Activated gamma-delta T cell treated with anti-CD3 and anti-CD28 coated beads, Interleukin-2, amount 50 U/mL, for 16 hours (primary cell): ENCODE measurements around the gene TTC39C.
"Not testable (repeated sequence)": the region's sequence is repeated elsewhere in the genome, so short reads cannot be mapped to it uniquely, and the experiment has no call there.

Experiments
- DNase-seq: peaks from one replicate; pipeline ENCODE4 v3.0.0-alpha.2; 2020; ENCODE audit warnings: low read depth

Gene TTC39C

DNA sequence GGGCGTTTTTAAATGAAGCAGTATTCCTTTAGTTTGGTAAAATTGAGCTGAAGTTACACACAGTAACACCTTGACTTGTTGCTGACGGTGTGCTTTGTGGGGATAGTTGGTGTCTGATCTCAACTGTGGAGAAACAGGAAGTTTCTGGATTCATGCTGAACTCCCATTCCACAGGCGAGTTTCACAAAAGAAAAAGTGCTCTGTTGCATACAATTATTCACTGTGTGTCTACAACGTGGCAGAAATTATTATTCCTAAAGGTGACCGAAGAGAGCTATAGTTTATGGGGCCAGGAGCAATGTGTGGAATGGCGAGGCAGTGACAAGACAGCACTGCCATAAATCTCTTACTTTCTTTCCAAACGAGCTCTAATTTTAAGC is 123.8 kb downstream of the TTC39C start:
- DNase-seq: no peak

DNA sequence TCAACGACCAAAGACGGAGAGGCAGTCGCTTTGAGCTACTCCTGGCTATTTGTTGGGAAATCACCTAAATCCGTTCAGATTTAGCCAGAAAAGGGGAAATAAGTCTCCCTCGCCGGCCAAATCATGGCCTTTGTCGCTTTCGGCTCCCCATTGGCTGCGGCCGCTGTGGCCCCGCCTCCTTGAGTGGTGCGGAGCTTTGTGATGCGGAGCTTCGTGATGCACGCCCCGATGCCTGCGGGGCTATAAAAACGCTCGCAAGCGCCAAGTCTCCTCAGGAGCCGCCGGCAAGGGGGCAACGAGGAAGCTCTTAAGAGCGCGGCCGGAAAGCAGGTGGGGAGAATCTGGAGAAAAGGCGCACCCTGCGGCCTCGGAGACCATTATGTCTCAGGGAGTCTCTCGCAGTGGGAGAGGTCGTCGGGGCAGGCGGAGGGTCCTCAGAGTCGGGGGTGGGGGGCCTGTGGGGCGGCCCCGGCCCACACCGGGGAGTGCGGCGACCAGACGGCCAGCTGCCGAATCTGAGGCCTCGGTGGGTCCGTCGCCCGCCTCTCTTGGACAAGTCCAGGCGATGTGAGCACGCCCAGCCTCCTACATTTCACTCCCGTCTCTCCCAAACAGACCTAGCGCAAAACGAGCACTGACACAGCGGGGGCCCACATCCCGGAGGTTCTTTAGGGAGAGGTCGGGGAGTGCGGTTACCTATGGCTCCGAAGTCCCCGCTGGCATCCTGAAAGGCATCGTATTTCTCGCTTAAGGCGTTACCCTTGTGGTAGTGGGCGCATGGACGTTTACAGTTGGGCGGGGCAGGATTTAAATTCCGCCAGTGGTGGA is 124.4 kb downstream of the TTC39C start, which contains the start of gene CABYR:
CABYR (plus strand) TSS at position 274 of the 828 bp plus-strand sequence. CDS start 4,053 bp downstream, outside the sequence.
- DNase-seq: peak; percentile 47

GRCh38 chr18:24140697-24141096 is 126.1 kb downstream of the TTC39C start:
- DNase-seq: no peak

DNA sequence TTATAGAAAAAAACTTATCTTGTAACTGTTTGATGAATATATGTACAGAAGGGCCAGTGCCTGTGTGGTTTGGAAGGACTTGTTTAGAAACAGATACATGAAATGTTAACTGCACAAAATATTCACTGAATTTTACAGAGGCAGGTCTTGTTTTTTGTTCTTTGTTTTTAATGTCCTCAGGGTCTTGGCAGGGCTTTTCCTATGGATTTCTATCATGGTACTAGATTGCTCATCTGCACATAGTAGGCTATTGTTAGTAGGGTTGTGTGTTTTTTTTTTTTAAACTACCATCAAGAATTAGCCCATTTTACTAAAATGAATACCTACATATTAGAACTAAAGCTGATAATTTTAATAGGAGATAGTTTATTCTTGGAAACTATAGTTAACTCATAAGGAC is 127.8 kb downstream of the TTC39C start:
- no peak for DNase-seq

DNA sequence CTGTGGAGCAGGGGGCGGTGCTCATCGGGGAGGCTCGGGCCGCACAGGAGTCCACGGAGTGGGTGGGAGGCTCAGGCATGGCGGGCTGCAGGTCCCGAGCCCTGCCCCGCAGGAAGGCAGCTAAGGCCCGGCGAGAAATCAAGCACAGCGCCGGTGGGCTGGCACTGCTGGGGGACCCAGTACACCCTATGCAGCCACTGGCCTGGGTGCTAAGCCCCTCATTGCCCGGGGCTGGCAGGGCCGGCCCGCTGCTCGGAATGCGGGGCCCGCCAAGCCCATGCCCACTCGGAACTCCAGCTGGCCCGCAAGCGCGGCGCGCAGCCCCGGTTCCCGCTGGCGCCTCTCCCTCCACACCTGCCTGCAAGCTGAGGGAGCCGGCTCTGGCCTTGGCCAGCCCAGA is 135.0 kb downstream of the TTC39C start:
- not testable (repeated sequence) for DNase-seq

GRCh38 chr18:24153397-24153796 is 138.8 kb downstream of the TTC39C start:
- DNase-seq: no peak

GRCh38 chr18:24157855-24158254 is 143.3 kb downstream of the TTC39C start:
- no peak for DNase-seq

GRCh38 chr18:24160086-24160485 is 145.5 kb downstream of the TTC39C start:
- DNase-seq: no peak

DNA sequence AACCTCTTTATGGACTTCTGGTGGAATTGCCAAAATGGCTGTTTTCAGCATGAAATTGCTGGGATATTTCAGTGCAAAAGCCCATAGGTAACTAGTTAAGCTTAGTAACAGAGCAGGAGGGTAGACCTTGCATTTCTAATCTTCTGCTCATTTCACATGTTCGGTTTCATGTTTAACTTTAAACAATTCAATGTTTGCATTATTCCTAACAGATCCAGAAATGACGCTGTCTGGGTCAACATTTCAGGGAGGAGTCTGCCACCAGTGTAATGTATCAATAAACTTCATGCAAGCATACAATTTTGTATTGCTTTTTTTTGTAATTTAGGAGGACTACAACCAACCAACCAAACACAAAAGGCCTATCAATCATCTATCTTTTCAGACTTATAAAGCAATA is 146.8 kb downstream of the TTC39C start:
- no peak for DNase-seq

GRCh38 chr18:24168496-24168895 is 153.9 kb downstream of the TTC39C start:
- DNase-seq: no peak

DNA sequence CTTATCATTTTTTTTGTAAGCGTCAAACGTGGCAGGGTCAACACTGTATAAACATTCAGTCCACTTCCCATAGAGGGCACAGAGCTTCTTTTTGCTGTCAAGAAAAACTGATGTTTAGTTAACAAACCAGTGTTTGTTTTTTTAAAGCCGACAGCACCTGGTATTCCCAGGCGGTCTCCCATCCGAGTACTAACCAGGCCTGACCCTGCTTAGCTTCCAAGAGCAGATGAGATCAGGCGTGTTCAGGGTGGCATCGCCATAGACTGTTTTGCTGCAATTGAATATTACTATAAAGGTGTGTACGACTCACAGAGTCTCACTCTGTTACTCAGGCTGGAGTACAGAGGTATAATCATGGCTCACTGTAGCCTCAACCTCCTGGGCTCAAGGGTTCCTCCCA is 155.8 kb downstream of the TTC39C start:
- DNase-seq: no peak

- no peak for DNase-seq
These were observed 159.4 kb downstream of the TTC39C start for GRCh38 chr18:24173997-24174396.

GRCh38 chr18:24176727-24177416 is 162.3 kb downstream of the TTC39C start:
- DNase-seq: no peak

GRCh38 chr18:24177499-24178133 is 163.1 kb downstream of the TTC39C start:
- no peak for DNase-seq

DNA sequence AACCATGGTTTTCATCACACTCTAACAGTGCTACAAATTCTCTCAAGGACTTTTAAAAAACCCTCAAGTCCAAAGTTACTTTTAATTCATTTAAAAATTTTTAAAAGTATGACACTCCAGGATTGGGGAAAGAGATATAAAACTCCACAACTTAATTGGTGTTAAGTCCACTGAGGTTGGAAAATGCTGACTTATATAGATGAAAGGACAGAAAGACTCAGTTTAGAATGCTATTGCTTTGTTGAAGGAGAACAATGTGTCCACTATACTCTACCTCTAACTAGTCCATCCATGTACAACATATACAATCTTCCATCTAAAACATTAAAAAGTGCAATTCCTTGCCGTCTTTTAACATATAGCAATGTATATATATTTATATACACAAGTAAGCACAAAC is 165.5 kb downstream of the TTC39C start:
- no peak for DNase-seq

- DNase-seq: no peak
These were observed 167.3 kb downstream of the TTC39C start for GRCh38 chr18:24181806-24182205.
